ACC112 (cell line): ENCODE measurements around the gene ADGRF5.

Source experiments
- H2AFZ ChIP-seq: fragments of 200-600 bp; sonication (generic); one replicate; pipeline ENCODE4 v1.6.0; 2017; ENCODE audit warnings: antibody characterized with exemption, low read length; ENCODE audit not compliant: unreplicated experiment
- H3K27ac ChIP-seq: fragments of 200-600 bp; sonication (generic); 2 replicates; pipeline ENCODE4 v1.5.1; 2014; ENCODE audit warnings: low read depth, mild to moderate bottlenecking, antibody characterized with exemption, low read length, moderate library complexity
- H3K27me3 ChIP-seq: fragments of 200-600 bp; sonication (generic); 2 replicates; pipeline ENCODE4 v1.6.1; 2014; ENCODE audit warnings: mild to moderate bottlenecking, antibody characterized with exemption, low read length, moderate library complexity, mixed read lengths; ENCODE audit not compliant: insufficient read depth
- H3K36me3 ChIP-seq: fragments of 200-600 bp; sonication (generic); 2 replicates; pipeline ENCODE4 v1.6.1; 2016; ENCODE audit warnings: mild to moderate bottlenecking, antibody characterized with exemption, low read length, moderate library complexity, mixed read lengths; ENCODE audit not compliant: insufficient read depth
- H3K4me1 ChIP-seq: fragments of 200-600 bp; sonication (generic); one replicate; pipeline ENCODE4 v1.6.1; 2016; ENCODE audit warnings: low read length, mixed read lengths; ENCODE audit not compliant: insufficient read depth, unreplicated experiment, control insufficient read depth
- H3K4me3 ChIP-seq: fragments of 200-600 bp; sonication (generic); 2 replicates; pipeline ENCODE4 v1.5.1; 2014; ENCODE audit warnings: mild to moderate bottlenecking, low read depth, low read length
- H3K79me2 ChIP-seq: fragments of 200-600 bp; sonication (generic); one replicate; pipeline ENCODE4 v1.6.0; 2016; ENCODE audit warnings: low read length; ENCODE audit not compliant: control insufficient read depth, unreplicated experiment, insufficient read depth

Gene ADGRF5

GRCh38 chr6:46921731-46922130 lies at the start of gene ADGRF5:
Gene ADGRF5 (minus strand): TSS chr6:46921938. CDS start chr6:46906762, 15,176 bp downstream.
- no peaks in the 10 kb centered on the region for H3K27me3 ChIP-seq
- H3K36me3 ChIP-seq, result no peaks in the 10 kb centered on the region
- no peak within 1 kb of the TSS for H2AFZ ChIP-seq
- H3K27ac ChIP-seq, result no peak within 1 kb of the TSS
- H3K4me1 ChIP-seq, result peaks cover 15% of the 10 kb centered on the region
- H3K4me3 ChIP-seq, result no peak within 1 kb of the TSS
- H3K79me2 ChIP-seq, result no peaks in the 10 kb centered on the region

- Histone ChIP-seq H3K4me3 (no peak overlapping the region), H3K79me2 (no peaks in the 10 kb centered on the region), H3K36me3 (no peaks in the 10 kb centered on the region), H3K4me1 (peaks cover 5% of the 10 kb centered on the region), H2AFZ (no peak overlapping the region), H3K27ac (no peak overlapping the region), H3K27me3 (peaks cover 8% of the 10 kb centered on the region; the same call in 1 of the 2 replicates)
Observed at GRCh38 chr6:46969206-46969605, 47.5 kb upstream of the ADGRF5 start.

GRCh38 chr6:46967826-46968349 lies 46.1 kb upstream of the ADGRF5 start:
- H3K27ac ChIP-seq, result no peak overlapping the region
- no peak overlapping the region for H2AFZ ChIP-seq
- no peak overlapping the region for H3K4me3 ChIP-seq
- H3K79me2 ChIP-seq, result no peaks in the 10 kb centered on the region
- no peaks in the 10 kb centered on the region for H3K36me3 ChIP-seq
- peaks cover 5% of the 10 kb centered on the region for H3K4me1 ChIP-seq
- peaks cover 12% of the 10 kb centered on the region; the same call in 1 of the 2 replicates for H3K27me3 ChIP-seq

DNA sequence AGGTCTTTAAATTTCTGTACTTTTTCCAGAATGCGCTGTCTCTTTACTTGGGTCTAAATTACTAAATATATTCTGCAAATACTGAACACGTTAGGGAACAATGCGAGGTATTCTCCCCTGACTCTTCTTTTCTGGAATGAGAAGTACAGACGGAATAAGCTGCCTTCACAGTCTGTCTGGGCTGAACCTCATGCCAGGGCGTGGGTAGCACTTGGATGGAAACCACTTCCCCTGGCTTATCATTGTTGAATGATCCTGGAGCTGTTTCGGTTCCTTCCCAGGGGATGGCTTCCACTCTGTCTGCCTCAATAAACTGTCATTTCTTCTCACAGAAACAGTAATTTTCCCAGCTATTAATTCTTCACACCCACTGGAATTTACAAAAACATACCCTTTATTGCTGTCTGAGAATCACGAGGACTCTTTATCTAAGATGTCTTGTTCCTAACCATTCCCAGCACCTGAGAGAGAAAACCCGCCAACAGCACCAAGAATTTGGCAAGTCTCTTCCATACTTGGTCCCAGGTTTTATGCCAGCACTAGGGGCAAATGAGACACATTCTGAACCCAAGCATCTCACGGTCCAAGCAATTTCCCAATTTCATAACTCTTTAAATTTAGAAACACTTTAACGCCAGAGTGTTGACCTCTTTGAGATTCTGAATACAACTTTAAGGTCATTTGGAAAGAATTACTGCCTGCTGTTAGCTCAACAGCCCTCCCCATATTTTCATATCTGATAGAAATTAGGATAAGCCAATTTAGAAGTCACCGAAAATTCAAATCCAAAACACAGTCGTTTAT lies 43.2 kb upstream of the ADGRF5 start:
- no peak overlapping the region for H2AFZ ChIP-seq
- H3K4me3 ChIP-seq, result no peak overlapping the region
- H3K4me1 ChIP-seq, result peaks cover 5% of the 10 kb centered on the region
- H3K27me3 ChIP-seq, result peaks cover 20% of the 10 kb centered on the region
- H3K27ac ChIP-seq, result no peak overlapping the region
- H3K79me2 ChIP-seq, result no peaks in the 10 kb centered on the region
- no peaks in the 10 kb centered on the region for H3K36me3 ChIP-seq

DNA sequence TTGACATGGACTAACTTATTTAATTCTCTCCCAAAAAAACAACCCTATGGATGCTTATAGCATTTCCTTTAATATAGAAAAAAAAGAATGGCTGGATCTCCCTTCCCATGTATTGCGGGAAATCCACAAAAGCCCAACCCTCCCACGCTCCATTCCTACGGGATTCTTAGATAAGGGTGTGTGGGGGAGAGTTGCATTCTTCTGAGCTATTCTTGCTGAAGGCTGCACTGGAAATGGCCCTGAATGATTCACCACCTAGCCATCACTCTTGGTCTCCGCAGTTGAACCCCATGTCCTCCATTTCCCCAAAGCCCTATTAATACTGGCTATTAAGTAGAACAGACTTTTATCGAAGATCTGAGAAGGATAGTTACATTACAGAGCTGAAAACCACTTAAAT lies 41.9 kb upstream of the ADGRF5 start:
- no peak overlapping the region for H3K4me3 ChIP-seq
- H2AFZ ChIP-seq, result no peak overlapping the region
- H3K79me2 ChIP-seq, result no peaks in the 10 kb centered on the region
- peaks cover 20% of the 10 kb centered on the region for H3K27me3 ChIP-seq
- peaks cover 5% of the 10 kb centered on the region for H3K4me1 ChIP-seq
- H3K27ac ChIP-seq, result no peak overlapping the region
- no peaks in the 10 kb centered on the region for H3K36me3 ChIP-seq

DNA sequence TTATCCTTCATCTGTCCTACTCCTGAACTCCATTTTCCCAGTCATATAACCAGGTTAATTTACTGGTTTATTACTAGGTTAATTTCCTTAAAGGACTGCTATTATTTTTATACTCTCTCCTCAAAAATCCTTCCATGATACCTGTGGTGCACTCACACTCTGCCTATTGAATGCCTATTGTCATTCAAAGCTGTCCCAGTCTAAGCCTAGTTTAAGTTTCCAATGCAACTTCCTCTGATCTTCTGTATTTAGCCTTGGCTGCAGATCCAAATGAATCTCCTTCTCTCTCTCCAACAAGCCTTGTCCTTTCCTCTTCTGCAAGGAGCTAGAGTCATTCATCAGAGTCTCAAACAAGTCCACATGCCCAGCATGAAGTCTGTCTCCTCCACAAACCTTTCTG lies 41.3 kb upstream of the ADGRF5 start:
- H3K4me3 ChIP-seq, result no peak overlapping the region
- no peak overlapping the region for H3K27ac ChIP-seq
- H3K36me3 ChIP-seq, result no peaks in the 10 kb centered on the region
- peaks cover 5% of the 10 kb centered on the region for H3K4me1 ChIP-seq
- H3K79me2 ChIP-seq, result no peaks in the 10 kb centered on the region
- H2AFZ ChIP-seq, result no peak overlapping the region
- peaks cover 20% of the 10 kb centered on the region for H3K27me3 ChIP-seq

- no peaks in the 10 kb centered on the region for H3K36me3 ChIP-seq
- peaks cover 21% of the 10 kb centered on the region for H3K27me3 ChIP-seq
- H3K79me2 ChIP-seq, result no peaks in the 10 kb centered on the region
- no peak overlapping the region for H3K4me3 ChIP-seq
- no peak overlapping the region for H3K27ac ChIP-seq
- H2AFZ ChIP-seq, result no peak overlapping the region
- peaks cover 5% of the 10 kb centered on the region for H3K4me1 ChIP-seq
Observed at GRCh38 chr6:46961711-46962110, 40.0 kb upstream of the ADGRF5 start.

- Histone ChIP-seq H2AFZ (no peak overlapping the region), H3K36me3 (no peaks in the 10 kb centered on the region), H3K4me3 (no peak overlapping the region), H3K27me3 (peaks cover 23% of the 10 kb centered on the region), H3K79me2 (no peaks in the 10 kb centered on the region), H3K4me1 (peaks cover 5% of the 10 kb centered on the region), H3K27ac (no peak overlapping the region)
Observed at GRCh38 chr6:46961232-46961631, 39.5 kb upstream of the ADGRF5 start.

DNA sequence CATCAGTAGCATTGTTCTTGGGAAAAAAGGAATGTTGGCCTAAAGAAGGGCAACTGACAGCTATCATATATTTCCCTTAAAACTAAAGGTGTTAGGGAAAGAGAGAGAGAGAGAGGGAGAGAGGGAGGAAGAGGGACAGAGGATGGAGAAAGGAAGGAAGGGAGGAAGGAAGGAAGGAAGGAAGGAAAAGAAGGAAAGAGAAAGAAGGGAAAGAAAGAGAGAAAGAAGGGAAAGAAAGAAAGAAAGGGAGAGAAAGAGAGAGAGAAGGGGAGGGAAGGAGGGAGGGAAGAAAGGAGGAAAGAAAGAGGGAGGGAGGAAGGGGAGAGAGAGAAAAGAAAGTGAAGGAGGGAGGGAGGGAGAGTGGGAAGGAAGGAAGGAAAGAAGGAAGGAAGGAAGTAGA lies 37.7 kb upstream of the ADGRF5 start:
- Histone ChIP-seq H3K27me3 (peaks cover 22% of the 10 kb centered on the region), H3K27ac (no peak overlapping the region), H3K79me2 (no peaks in the 10 kb centered on the region), H3K4me1 (no peaks in the 10 kb centered on the region), H2AFZ (no peak overlapping the region), H3K4me3 (no peak overlapping the region), H3K36me3 (no peaks in the 10 kb centered on the region)

GRCh38 chr6:46956409-46956808 lies 34.7 kb upstream of the ADGRF5 start:
- Histone ChIP-seq H3K27ac (no peak overlapping the region), H3K4me3 (no peak overlapping the region), H3K79me2 (no peaks in the 10 kb centered on the region), H3K27me3 (peaks cover 27% of the 10 kb centered on the region), H2AFZ (no peak overlapping the region), H3K36me3 (no peaks in the 10 kb centered on the region), H3K4me1 (no peaks in the 10 kb centered on the region)

- Histone ChIP-seq H3K4me1 (peaks cover 3% of the 10 kb centered on the region), H3K4me3 (no peak overlapping the region), H3K79me2 (no peaks in the 10 kb centered on the region), H3K27me3 (peaks cover 33% of the 10 kb centered on the region), H3K36me3 (no peaks in the 10 kb centered on the region), H3K27ac (no peak overlapping the region), H2AFZ (no peak overlapping the region)
Observed at GRCh38 chr6:46954837-46955451, 33.2 kb upstream of the ADGRF5 start.
